C4-2B (cell line): ENCODE results near the gene TANC1.

Experiments used
- H3K27ac ChIP-seq: fragments of 450-650 bp; 2 replicates; pipeline ENCODE4 v1.5.1; 2017
- ZFX ChIP-seq: fragments of 450-650 bp; IDR thresholded peaks from 2 replicates; pipeline ENCODE4 v1.6.1; 2017
- TF ChIP-seq, protein P1 (sequence below): fragments of 450-650 bp; conservative IDR thresholded peaks from 2 replicates; pipeline ENCODE4 v1.5.1; 2017; ENCODE audit warnings: mild to moderate bottlenecking

The TANC1 gene

GRCh38 chr2:159202568-159203071 is 234.2 kb downstream of the TANC1 start:
- no peak overlapping the region for H3K27ac ChIP-seq
- TF ChIP-seq ZFX: no peak
- TF ChIP-seq, protein P1, sequence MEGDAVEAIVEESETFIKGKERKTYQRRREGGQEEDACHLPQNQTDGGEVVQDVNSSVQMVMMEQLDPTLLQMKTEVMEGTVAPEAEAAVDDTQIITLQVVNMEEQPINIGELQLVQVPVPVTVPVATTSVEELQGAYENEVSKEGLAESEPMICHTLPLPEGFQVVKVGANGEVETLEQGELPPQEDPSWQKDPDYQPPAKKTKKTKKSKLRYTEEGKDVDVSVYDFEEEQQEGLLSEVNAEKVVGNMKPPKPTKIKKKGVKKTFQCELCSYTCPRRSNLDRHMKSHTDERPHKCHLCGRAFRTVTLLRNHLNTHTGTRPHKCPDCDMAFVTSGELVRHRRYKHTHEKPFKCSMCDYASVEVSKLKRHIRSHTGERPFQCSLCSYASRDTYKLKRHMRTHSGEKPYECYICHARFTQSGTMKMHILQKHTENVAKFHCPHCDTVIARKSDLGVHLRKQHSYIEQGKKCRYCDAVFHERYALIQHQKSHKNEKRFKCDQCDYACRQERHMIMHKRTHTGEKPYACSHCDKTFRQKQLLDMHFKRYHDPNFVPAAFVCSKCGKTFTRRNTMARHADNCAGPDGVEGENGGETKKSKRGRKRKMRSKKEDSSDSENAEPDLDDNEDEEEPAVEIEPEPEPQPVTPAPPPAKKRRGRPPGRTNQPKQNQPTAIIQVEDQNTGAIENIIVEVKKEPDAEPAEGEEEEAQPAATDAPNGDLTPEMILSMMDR: no peak

DNA sequence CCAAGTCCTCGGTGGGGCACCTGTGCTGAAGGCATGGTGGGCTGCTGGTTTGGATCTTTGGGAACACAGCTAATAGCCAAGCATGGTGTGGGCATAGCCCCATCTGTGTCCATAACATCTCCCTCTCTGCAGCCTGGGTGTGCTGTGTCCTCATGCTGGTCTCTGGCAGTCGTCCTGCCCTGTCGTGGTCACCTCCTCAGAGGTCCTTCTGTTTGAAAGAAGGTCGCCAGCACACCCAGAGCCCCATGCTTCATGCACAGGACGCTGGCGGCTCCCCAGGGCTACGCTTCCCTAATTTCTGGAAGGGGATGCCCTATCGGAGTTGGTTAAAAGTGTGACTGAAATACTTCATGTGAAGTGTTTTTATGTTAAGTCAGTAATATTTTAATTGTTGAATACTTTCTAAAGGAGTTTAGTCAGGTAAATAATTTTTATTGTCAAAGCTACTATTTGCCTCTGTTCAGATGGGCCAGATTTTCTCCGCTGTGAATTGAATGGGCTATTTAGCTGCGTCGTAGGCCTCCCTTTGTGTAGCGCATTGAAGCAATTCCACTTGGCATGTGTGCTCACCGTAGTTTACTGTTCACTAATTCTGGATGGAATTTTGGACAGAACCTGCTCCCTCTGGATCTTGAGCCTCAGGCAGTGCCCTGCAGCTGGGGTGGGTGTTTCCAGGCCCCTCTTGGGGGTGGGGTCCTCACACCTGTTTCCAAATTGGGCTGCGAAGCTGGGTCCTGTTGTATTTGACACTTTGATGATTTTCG is 236.1 kb downstream of the TANC1 start:
- H3K27ac ChIP-seq: no peak overlapping the region
- TF ChIP-seq, protein P1: no peak
- no peak for TF ChIP-seq ZFX

DNA sequence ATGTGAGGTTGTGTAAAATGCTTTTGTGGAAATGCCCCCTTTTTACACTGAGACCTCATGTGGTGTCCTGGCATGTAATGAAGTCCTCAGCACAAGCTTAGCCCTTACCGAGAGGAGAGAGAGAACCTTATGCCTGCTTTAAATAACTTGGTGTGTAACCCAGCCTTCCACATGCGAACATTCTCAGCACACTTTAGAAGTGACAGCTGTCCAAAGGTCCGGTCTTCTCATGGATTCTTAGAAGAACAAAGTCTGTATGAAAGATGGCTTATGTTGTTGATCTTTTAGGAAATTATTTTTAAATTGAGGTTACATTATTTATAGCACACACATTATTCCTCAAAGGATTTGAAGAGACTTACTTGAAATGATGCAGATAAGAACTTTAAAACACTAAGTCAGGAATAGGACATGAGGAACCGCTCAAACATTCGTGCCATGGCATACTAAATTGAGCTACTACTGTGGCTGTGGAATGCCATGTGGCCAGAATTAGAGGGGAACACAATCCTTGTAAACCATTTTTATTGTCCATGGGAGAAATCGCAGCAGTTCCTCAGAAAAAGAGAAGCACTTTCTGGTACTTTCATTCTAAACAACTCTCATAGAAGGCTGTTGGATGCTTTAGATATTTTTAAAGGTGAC is 238.4 kb downstream of the TANC1 start:
- TF ChIP-seq ZFX: no peak
- TF ChIP-seq, protein P1: no peak
- no peak overlapping the region for H3K27ac ChIP-seq

DNA sequence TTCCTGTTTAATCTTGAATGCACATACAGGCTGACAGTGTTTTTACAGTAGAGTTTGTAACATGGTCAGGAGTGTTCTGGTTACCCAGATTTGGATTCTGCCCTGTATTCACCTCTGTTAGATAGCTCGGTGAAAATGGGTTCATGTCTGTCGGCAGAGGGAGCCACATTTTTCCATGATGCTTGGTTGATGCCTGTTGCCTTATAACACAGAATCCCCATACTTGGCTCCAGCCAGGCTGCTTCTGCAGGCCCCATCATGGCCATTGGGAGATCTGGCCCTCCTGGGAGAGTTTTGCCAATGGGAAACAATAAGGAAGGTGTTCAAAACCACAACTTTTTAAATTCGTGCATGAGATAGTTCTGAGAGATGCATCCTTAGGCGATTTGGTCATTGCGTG is 240.0 kb downstream of the TANC1 start:
- TF ChIP-seq, protein P1: no peak
- TF ChIP-seq ZFX: no peak
- H3K27ac ChIP-seq: no peak overlapping the region

- TF ChIP-seq, protein P1: no peak
- no peak for TF ChIP-seq ZFX
- no peak overlapping the region for H3K27ac ChIP-seq
Observed at GRCh38 chr2:159209341-159210306, 241.2 kb downstream of the TANC1 start.

DNA sequence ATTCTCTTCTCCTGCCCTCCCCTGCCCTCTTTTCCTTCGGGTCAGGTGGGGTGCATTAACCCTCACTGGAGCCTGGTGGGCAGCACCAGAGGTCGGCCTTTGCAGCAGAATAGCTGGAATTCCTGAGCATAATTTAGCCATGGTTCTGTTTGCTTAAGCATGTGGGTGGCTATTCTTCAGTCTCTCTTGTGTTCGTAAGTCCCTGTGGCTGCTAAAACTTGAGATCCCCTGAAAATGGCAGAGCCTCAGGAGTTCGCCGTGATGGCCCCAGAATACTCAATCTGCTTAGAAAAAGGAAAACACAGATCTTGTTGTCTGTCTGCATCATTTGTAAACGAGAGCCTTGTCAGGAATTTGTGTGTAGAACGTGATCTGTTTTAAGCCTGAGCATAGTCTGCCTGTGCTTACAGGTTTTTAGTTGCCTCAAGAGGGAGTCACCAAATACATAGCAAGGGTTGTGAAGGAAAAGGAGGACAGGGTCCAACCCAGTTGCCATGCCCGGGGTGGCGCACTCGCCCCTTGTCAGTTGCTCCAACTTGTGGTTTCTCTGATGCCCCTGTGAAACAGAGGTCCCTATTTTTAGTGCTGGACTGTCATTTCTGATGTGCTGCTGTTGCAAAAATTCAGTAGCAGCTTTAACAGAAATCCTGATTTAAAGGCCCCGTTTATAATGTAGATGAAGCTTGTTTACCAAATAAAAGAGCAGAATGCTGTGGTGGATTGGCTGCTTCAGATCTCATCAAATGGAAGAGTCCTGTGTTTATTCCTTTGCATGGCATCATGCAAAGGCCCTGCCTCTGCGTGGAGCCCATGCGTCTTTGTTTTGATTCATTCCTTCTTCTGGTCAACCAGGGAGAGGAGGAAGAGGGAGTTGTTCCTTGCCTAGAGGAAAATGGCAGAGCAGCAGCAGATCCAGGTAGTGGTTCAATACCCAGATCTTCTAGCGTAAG is 243.3 kb downstream of the TANC1 start:
- TF ChIP-seq, protein P1: no peak
- no peak for TF ChIP-seq ZFX
- no peak overlapping the region for H3K27ac ChIP-seq
